GM23338 (cell line): ENCODE data around the gene P4HTM. TPM values are rescaled to one million over a fixed set of nuclear protein-coding genes. Genes with fewer than 3 reads are reported as not detected.

ENCODE experiments used
- ATAC-seq: fragments of 200-7000 bp; cut with Tn5 transposase; 3 replicates; pipeline ENCODE4 v1.9.1; 2020
- DNase-seq: peaks from one replicate; pipeline ENCODE4 v3.0.0-alpha.2; 2015; ENCODE audit warnings: low spot score
- H2AFZ ChIP-seq: fragments of 200-600 bp; sonication (generic); 2 replicates; pipeline ENCODE4 v1.8.0; 2016; ENCODE audit warnings: antibody characterized with exemption, mild to moderate bottlenecking, moderate library complexity
- H3F3A ChIP-seq: fragments of 200-600 bp; sonication (generic); replicated peaks from 2 replicates; pipeline ENCODE4 v1.8.0; 2017; ENCODE audit warnings: antibody characterized with exemption, mixed run types, low read depth
- H3K27ac ChIP-seq: fragments of 200-600 bp; sonication (generic); 2 replicates; pipeline ENCODE4 v1.6.1; 2016; ENCODE audit warnings: low read depth
- H3K27me3 ChIP-seq: fragments of 200-600 bp; sonication (generic); 2 replicates; pipeline ENCODE4 v1.8.0; 2016; ENCODE audit warnings: mild to moderate bottlenecking, mixed run types, moderate library complexity; ENCODE audit not compliant: insufficient read depth
- H3K36me3 ChIP-seq: fragments of 200-600 bp; sonication (generic); 2 replicates; pipeline ENCODE4 v1.8.0; 2016; ENCODE audit warnings: mild to moderate bottlenecking; ENCODE audit not compliant: insufficient read depth
- H3K4me1 ChIP-seq: fragments of 200-600 bp; sonication (generic); 2 replicates; pipeline ENCODE4 v1.8.0; 2016; ENCODE audit warnings: mild to moderate bottlenecking, moderate library complexity; ENCODE audit not compliant: insufficient read depth
- H3K4me2 ChIP-seq: fragments of 200-600 bp; sonication (generic); 2 replicates; pipeline ENCODE4 v1.7.1; 2017; ENCODE audit warnings: mixed run types
- H3K4me3 ChIP-seq: fragments of 200-600 bp; sonication (generic); 2 replicates; pipeline ENCODE4 v1.6.1; 2016; ENCODE audit warnings: mixed run types
- H3K79me2 ChIP-seq: fragments of 200-600 bp; sonication (generic); replicated peaks from 2 replicates; pipeline ENCODE4 v1.8.0; 2017; ENCODE audit warnings: mild to moderate bottlenecking; ENCODE audit not compliant: insufficient read depth
- H3K9me2 ChIP-seq: fragments of 200-600 bp; sonication (generic); 2 replicates; pipeline ENCODE4 v1.8.0; 2017; ENCODE audit not compliant: insufficient read depth
- H4K20me1 ChIP-seq: fragments of 200-600 bp; sonication (generic); replicated peaks from 2 replicates; pipeline ENCODE4 v1.8.0; 2017; ENCODE audit warnings: mild to moderate bottlenecking; ENCODE audit not compliant: insufficient read depth
- H3K27ac Mint-ChIP-seq: 2 replicates; pipeline ENCODE4 v1.8.0; 2020; ENCODE audit warnings: inconsistent platforms, mild to moderate bottlenecking, moderate library complexity, mixed read lengths
- H3K27me3 Mint-ChIP-seq: 3 replicates; pipeline ENCODE4 v1.8.0; 2022; ENCODE audit warnings: low read depth, mild to moderate bottlenecking, moderate library complexity, mixed read lengths, inconsistent platforms; ENCODE audit not compliant: insufficient read depth, poor library complexity
- H3K36me3 Mint-ChIP-seq: 3 replicates; pipeline ENCODE4 v1.8.0; 2021; ENCODE audit warnings: low read depth, mild to moderate bottlenecking, inconsistent platforms, moderate library complexity, mixed read lengths
- H3K4me1 Mint-ChIP-seq: 3 replicates; pipeline ENCODE4 v1.8.0; 2020; ENCODE audit warnings: mild to moderate bottlenecking, inconsistent platforms, mixed read lengths
- H3K4me3 Mint-ChIP-seq: 3 replicates; pipeline ENCODE4 v1.8.0; 2021; ENCODE audit warnings: moderate library complexity, mild to moderate bottlenecking, inconsistent platforms, mixed read lengths
- H3K9me3 Mint-ChIP-seq: 3 replicates; pipeline ENCODE4 v1.8.0; 2020; ENCODE audit warnings: moderate library complexity, mild to moderate bottlenecking, inconsistent platforms, mixed read lengths
- NANOG ChIP-seq: IDR thresholded peaks from 2 replicates; pipeline ENCODE4 v1.6.1; 2016; ENCODE audit warnings: antibody characterized with exemption, borderline replicate concordance
- POLR2AphosphoS5 ChIP-seq: IDR thresholded peaks from 2 replicates; pipeline ENCODE4 v1.6.1; 2016; ENCODE audit warnings: antibody characterized with exemption, low read depth
- ZNF114 ChIP-seq: fragments of 250-450 bp; sonication (Bioruptor Pico); IDR thresholded peaks from 2 replicates; pipeline ENCODE4 v1.5.0; 2020; ENCODE audit warnings: mild to moderate bottlenecking, moderate library complexity
- ZNF462 ChIP-seq: fragments of 250-450 bp; sonication (Bioruptor Pico); IDR thresholded peaks from 2 replicates; pipeline ENCODE4 v1.5.0; 2020; ENCODE audit warnings: mild to moderate bottlenecking, moderate library complexity
- polyA plus RNA-seq: library from polyadenylated mRNA; unstranded; fragments of >200 nt; fragmentation: Nextera tagmentation; extraction: Ambion mirVana; gene quantifications from 2 replicates; pipeline ENCODE4 v1.2.1, GENCODE V29; 2016
- total RNA-seq: library from RNA; depleted of rRNA; stranded (reverse); fragments of >200 nt; shearing (Covaris generic); gene quantifications from 2 replicates; pipeline ENCODE4 v1.2.3, GENCODE V29; 2014

Gene P4HTM
- total and polyA plus RNA-seq, 2 experiments from 2014 or later = 15.9 to 28.7 TPM

GRCh38 chr3:48990636-48991469 lies 812 bp downstream of the P4HTM start:
- H2AFZ ChIP-seq = peak overlapping the region; percentile 97

GRCh38 chr3:48991851-48992545 lies 2.0 kb downstream of the P4HTM start:
- Histone ChIP-seq H4K20me1 (peaks cover 2% of the 10 kb centered on the region; the same call in 1 of the 2 replicates), H3F3A (no peaks in the 10 kb centered on the region), H3K27me3 (no peaks in the 10 kb centered on the region), H3K4me2 (peak overlapping the region; percentile 97), H3K4me3 (peak overlapping the region; percentile 91; the same call in 1 of the 2 replicates), H3K27ac (no peak overlapping the region), H3K79me2 (peaks cover 18% of the 10 kb centered on the region), H2AFZ (no peak overlapping the region), H3K9me2 (no peaks in the 10 kb centered on the region), H3K36me3 (no peaks in the 10 kb centered on the region), H3K4me1 (peaks cover 14% of the 10 kb centered on the region; the same call in 1 of the 2 replicates)
- Mint-ChIP-seq H3K4me1 (peaks cover 19% of the 10 kb centered on the region), H3K27ac (no peak overlapping the region), H3K27me3 (peaks cover 21% of the 10 kb centered on the region), H3K4me3 (peak overlapping the region; percentile 91), H3K9me3 (no peaks in the 10 kb centered on the region), H3K36me3 (peaks cover 27% of the 10 kb centered on the region)
- TF ChIP-seq NANOG = no peak
- TF ChIP-seq POLR2AphosphoS5 = no peak
- TF ChIP-seq ZNF462 (CRISPR knock-in tag) = no peak
- no peak for TF ChIP-seq ZNF114
- ATAC-seq (no peak), DNase-seq (no peak)

More at GRCh38 chr3:48990636-48991469, 812 bp downstream of the P4HTM start:
- ATAC-seq (peak; percentile 33), DNase-seq (peak; percentile 70)
- Histone ChIP-seq H3K27me3 (no peaks in the 10 kb centered on the region), H3K27ac (peak overlapping the region; percentile 52; the same call in 1 of the 2 replicates), H3K36me3 (no peaks in the 10 kb centered on the region), H3K4me2 (peak overlapping the region; percentile 97), H3K9me2 (no peaks in the 10 kb centered on the region), H3K4me3 (peak overlapping the region; percentile 91), H4K20me1 (peaks cover 6% of the 10 kb centered on the region), H3K4me1 (peaks cover 14% of the 10 kb centered on the region; the same call in 1 of the 2 replicates), H3F3A (no peaks in the 10 kb centered on the region), H3K79me2 (peaks cover 18% of the 10 kb centered on the region)
- Mint-ChIP-seq H3K9me3 (no peaks in the 10 kb centered on the region), H3K36me3 (peaks cover 33% of the 10 kb centered on the region), H3K4me1 (peaks cover 19% of the 10 kb centered on the region), H3K27me3 (peaks cover 23% of the 10 kb centered on the region), H3K4me3 (peak overlapping the region; percentile 91), H3K27ac (peak overlapping the region; percentile 92)
- peak; percentile 53 for TF ChIP-seq POLR2AphosphoS5
- TF ChIP-seq NANOG = no peak
